GM12892 (cell line): ENCODE results near the gene FNDC5.

Source experiments
- POLR2A ChIP-seq: IDR thresholded peaks from 2 replicates; pipeline ENCODE4 v1.6.1; 2011; ENCODE audit warnings: low read depth, low read length, control low read depth
- POLR2AphosphoS5 ChIP-seq: IDR thresholded peaks from 2 replicates; pipeline ENCODE4 v1.6.1; 2011; ENCODE audit warnings: low read depth, low read length, control low read depth

DNA sequence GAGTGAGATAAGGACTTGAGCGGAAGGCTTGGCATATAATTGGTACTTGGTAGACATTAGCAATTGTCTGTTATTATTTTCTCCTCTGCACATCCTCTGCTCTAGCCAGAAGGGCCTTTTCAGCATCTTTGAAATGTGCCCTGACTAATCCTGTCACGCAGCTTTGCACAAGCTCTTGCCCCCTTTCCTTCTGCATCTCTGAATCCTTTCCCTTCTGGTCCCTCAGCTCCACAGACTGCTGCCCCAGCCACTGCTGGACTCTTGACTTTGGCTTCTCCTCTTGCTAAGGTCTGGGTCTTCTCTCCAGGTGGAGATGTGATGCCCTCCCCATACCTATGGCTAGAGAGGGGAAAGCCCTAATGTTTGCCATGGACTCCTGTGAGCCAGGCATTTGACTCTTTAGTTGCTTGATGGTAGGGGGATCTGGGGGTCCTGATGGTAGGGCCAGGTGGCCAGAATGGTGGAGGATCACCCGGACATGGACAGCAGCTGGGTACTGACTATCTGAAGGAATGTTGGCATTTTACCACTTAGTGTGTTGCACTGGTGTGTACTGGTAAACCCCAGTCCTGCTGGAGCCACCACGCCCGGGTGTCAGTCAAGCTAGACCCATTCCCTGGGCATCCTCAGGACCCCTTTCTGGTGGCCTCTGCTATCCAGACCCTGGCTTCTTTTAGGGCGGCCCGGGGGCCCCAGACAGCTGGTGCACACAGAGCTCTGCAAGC is 20.0 kb upstream of the FNDC5 start:
- TF ChIP-seq POLR2A (no peak), POLR2AphosphoS5 (no peak)
